Prostate gland (tissue), 2 donors: Measurements from ENCODE around the gene WDFY1. TPM values are rescaled to one million over a fixed set of nuclear protein-coding genes. Genes with fewer than 3 reads are reported as not detected.

ENCODE experiments used
- DNase-seq: peaks from one replicate; pipeline ENCODE4 v3.0.0-alpha.2; 2019; ENCODE audit warnings: low spot score
- H3K27ac ChIP-seq, 2 donors: fragments of 200-600 bp; sonication (generic); 2 replicates each; pipeline ENCODE4 v1.5.1; 2017 to 2019
- H3K27me3 ChIP-seq: fragments of 200-600 bp; sonication (generic); replicated peaks from 2 replicates; pipeline ENCODE4 v1.5.1; 2019; ENCODE audit not compliant: insufficient read depth
- H3K36me3 ChIP-seq, 2 donors: fragments of 200-600 bp; sonication (generic); 1 replicate in 1 of 2; 2 replicates in 1 of 2; pipeline versions ENCODE4 v1.5.1 to v1.8.1; 2017 to 2019
- H3K4me1 ChIP-seq: fragments of 200-600 bp; sonication (generic); replicated peaks from 2 replicates; pipeline ENCODE4 v1.5.1; 2019
- H3K4me3 ChIP-seq, 2 donors: fragments of 200-600 bp; sonication (generic); 2 replicates each; pipeline ENCODE4 v1.5.1; 2017 to 2019
- H3K9me3 ChIP-seq: fragments of 200-600 bp; sonication (generic); 2 replicates; pipeline ENCODE4 v1.5.1; 2017
- POLR2A ChIP-seq: fragments of 450-650 bp; IDR thresholded peaks from one replicate; pipeline ENCODE4 v1.6.1; 2016; ENCODE audit warnings: antibody characterized with exemption, mild to moderate bottlenecking
- POLR2AphosphoS5 ChIP-seq: sonication (generic); formaldehyde crosslinking; IDR thresholded peaks from one replicate; pipeline ENCODE4 v1.6.1; 2017; ENCODE audit warnings: antibody characterized with exemption
- WGBS: methylation state at CpG from one replicate; pipeline ENCODE4 v1.1.5; 2018; 5-methylcytosine and 5-hydroxymethylcytosine counted together
- intact Hi-C: fragments of 100-400 bp; cut with DNase I; formaldehyde crosslinking; loops from one replicate; pipeline ENCODE4 v1.14.2; 2022
- total RNA-seq, 2 donors: library from RNA; depleted of rRNA; stranded (reverse); fragments of >200 nt; gene quantifications; one replicate each; pipeline ENCODE4 v1.1.0, GENCODE V29; 2016
- TF ChIP-seq, protein P1 (sequence below), 4 experiments: fragments of 200-600 bp in 2 of 4; fragments of 450-650 bp in 2 of 4; sonication (generic) in 2 of 4; IDR thresholded peaks; 1 replicate in 3 of 4; 2 replicates in 1 of 4; pipeline ENCODE4 v1.5.1; 2016 to 2019; ENCODE audit warnings: antibody characterized with exemption in 4 of 4, mild to moderate bottlenecking in 2 of 4, moderate library complexity in 2 of 4

WDFY1 gene
- total RNA-seq, 2 donors from 2014 or later, result 38.8 to 42.9 TPM

DNA sequence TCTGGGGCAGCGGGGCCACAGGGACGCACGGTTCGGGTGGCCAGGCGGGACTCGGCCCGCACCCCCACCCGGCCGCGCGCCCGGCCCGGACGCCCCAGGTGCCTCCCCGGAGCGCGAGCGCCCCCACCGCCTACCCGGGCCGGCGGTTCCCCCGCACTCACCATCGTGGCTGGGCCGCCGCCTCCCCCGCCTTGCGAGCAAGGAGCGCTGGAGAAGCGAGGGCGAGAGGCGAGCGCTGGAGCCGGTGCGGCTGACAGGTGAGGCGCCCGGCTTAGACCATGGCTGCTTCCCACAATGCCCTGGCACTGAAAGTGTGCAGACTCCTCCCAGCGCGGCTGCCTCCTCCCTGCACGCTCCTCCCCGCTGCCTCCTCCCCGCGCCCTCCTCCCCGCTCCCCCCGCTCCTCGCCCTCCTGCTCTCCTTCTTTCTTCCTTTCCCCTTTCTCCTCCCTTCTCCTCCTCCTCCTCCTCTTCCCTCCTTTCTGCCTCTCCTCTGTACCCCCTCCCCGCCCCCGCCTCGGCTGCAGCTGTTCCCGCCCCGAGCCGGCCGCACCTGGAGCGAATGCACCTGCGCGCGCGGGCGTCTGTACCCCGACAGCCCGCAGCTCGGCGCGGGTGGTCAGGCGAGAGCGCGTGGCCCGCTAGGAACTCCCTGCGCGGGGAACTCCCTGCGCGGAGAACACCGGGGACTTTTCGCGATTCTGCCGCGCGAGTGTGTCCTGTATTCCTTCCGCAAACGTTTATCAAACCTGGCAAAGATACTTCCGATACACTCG is 107.7 kb downstream of the WDFY1 start, which contains the start of gene AP1S3:
TSS of gene AP1S3 (minus strand) at position 296 of the 775 bp plus-strand sequence. CDS start at position 164, 132 bp downstream.
- Histone ChIP-seq H3K4me1 (peaks cover 8% of the 10 kb centered on the region), H3K27ac (peak within 1 kb of the TSS; percentile 78 to 81), H3K9me3 (no peaks in the 10 kb centered on the region), H3K36me3 (no peaks in the 10 kb centered on the region), H3K4me3 (peak within 1 kb of the TSS; percentile 51 to 63), H3K27me3 (no peaks in the 10 kb centered on the region)
- under 1% methylated on average over 55 of the region's 82 CpGs for WGBS
- intact Hi-C loops, result no loop called here
- TF ChIP-seq POLR2AphosphoS5, result no peak
- peak; percentile 52 for TF ChIP-seq POLR2A
- TF ChIP-seq, protein P1, sequence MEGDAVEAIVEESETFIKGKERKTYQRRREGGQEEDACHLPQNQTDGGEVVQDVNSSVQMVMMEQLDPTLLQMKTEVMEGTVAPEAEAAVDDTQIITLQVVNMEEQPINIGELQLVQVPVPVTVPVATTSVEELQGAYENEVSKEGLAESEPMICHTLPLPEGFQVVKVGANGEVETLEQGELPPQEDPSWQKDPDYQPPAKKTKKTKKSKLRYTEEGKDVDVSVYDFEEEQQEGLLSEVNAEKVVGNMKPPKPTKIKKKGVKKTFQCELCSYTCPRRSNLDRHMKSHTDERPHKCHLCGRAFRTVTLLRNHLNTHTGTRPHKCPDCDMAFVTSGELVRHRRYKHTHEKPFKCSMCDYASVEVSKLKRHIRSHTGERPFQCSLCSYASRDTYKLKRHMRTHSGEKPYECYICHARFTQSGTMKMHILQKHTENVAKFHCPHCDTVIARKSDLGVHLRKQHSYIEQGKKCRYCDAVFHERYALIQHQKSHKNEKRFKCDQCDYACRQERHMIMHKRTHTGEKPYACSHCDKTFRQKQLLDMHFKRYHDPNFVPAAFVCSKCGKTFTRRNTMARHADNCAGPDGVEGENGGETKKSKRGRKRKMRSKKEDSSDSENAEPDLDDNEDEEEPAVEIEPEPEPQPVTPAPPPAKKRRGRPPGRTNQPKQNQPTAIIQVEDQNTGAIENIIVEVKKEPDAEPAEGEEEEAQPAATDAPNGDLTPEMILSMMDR (IDR thresholded peaks at IDR 0.05), result peak in 1 of 4 experiments; percentile 19
- DNase-seq, result peak; percentile 80

- no peaks in the 10 kb centered on the region for H3K27me3 ChIP-seq
- no peak overlapping the region for H3K27ac ChIP-seq
- H3K4me3 ChIP-seq, result no peak overlapping the region
- TF ChIP-seq, protein P1 (IDR thresholded peaks at IDR 0.05), result no peak
- TF ChIP-seq POLR2A, result no peak
- no peak for TF ChIP-seq POLR2AphosphoS5
- peaks cover 4% of the 10 kb centered on the region for H3K4me1 ChIP-seq
- WGBS, result 72% methylated on average over 15 of the region's 15 CpGs
- no peaks in the 10 kb centered on the region for H3K9me3 ChIP-seq
- intact Hi-C loops, result no loop called here
- no peaks in the 10 kb centered on the region for H3K36me3 ChIP-seq
- DNase-seq, result no peak
Observed at GRCh38 chr2:223835701-223836532, 109.2 kb downstream of the WDFY1 start.

- TF ChIP-seq POLR2AphosphoS5, result no peak
- no peak for TF ChIP-seq POLR2A
- TF ChIP-seq, protein P1 (IDR thresholded peaks at IDR 0.05), result no peak
- no peaks in the 10 kb centered on the region for H3K27me3 ChIP-seq
- H3K27ac ChIP-seq, result no peak overlapping the region
- H3K4me3 ChIP-seq, result no peak overlapping the region
- intact Hi-C loops, result no loop called here
- peaks cover 3% of the 10 kb centered on the region for H3K4me1 ChIP-seq
- 97% methylated on average over 1 of the region's 1 CpG for WGBS
- no peaks in the 10 kb centered on the region for H3K36me3 ChIP-seq
- H3K9me3 ChIP-seq, result no peaks in the 10 kb centered on the region
- DNase-seq, result no peak
Observed at GRCh38 chr2:223834431-223834830, 110.7 kb downstream of the WDFY1 start.

DNA sequence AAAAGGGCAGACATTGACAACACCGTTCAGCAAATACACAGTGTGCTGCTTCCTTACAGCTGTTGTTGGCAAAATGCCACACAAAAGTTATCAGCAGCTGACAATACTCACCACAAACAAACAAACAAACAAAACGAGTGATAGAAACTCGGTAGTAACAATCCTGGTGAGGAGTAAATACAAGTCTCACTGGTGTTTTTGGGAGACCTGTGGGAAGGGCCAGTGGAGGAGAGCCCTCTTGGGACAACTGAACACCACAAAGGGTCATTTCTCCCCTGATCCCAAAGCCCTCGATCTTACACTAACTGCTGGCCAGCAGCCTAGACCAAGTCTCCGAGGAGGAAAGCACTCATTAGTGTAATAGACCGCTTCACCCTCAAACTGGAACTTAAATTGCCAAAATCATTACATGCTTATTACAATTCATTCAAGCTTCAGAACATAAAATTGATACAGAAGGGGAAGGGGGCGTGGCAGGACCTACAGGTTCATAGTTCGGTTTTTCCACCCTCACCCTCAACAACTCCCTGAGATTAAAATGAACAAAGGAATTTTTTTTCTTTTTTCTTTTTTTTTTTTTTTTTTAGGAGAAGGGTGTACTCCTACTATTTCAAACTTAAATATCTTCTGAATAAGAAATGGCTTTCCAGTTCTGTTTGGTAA is 112.8 kb downstream of the WDFY1 start:
- H3K27ac ChIP-seq, result no peak overlapping the region
- intact Hi-C loops, result no loop called here
- no peaks in the 10 kb centered on the region for H3K36me3 ChIP-seq
- no peak for DNase-seq
- TF ChIP-seq POLR2A, result no peak
- no peak for TF ChIP-seq POLR2AphosphoS5
- TF ChIP-seq, protein P1 (IDR thresholded peaks at IDR 0.05), result no peak
- no peak overlapping the region for H3K4me3 ChIP-seq
- H3K27me3 ChIP-seq, result no peaks in the 10 kb centered on the region
- H3K4me1 ChIP-seq, result peaks cover 3% of the 10 kb centered on the region
- 66% methylated on average over 8 of the region's 8 CpGs for WGBS
- no peaks in the 10 kb centered on the region for H3K9me3 ChIP-seq
